HL-60/S4 treated with phorbol 12-myristate 13-acetate at 8.2 ng/mL for 4 days and 3 days (cell line): ENCODE data around the gene TRIB2.
"Not testable (repeated sequence)": the region's sequence is repeated elsewhere in the genome, so short reads cannot be mapped to it uniquely, and the experiment has no call there.

Experiments used
- in situ Hi-C: fragments of 300-500 bp; cut with MboI; formaldehyde crosslinking; loops from 2 replicates; pipeline ENCODE4 v1.15.0; 2022; ENCODE audit warnings: low sequenced_read_pairs

TRIB2 gene

DNA sequence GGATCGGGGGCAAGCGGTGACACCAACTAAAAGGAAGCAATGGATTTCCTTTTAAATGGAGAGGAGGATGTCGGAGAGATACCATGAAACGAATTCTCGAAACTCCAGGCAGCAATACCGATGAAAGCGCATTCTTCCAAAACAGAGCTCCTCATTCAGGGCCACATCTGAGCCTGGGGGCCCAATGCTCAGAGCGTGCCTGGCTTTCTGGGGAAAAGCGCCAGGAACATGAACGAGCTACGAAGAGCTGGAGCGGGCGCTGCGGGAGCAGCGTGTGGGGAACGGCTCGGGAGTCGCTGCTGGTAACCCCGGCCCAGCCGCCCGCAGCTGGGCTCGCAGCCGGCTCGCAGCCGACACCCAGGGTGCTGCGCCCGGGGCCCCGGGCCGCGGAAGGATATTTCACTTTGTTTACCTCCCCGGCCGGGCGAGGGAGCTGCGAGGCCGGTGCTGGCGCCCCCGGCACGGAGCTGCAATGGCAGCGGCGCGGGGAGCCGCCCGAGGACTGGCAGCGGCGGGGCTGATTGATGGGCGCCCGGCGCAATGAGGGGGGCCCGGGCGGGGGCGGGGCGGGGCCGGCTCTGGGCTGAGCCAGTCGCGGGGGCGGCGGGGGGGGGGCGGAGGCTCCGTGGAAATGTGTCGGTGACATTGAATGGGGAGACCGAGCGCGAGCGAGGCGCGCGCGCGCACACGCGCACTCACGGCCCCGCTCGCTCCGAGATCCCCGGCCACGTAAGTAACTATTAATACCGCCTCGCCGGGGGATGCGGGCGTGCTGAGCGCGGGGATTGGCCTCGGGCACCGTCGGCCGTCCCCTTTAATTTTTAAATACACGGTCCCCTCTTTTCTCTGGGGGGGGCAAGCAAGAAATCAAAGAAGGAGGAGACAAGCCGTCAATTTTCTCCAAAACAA lies at the start of gene TRIB2:
TRIB2 (plus strand) TSS at position 655 of the 909 bp plus-strand sequence. CDS start 1,372 bp downstream, outside the sequence.
- in situ Hi-C loops: loop anchor here (25.0 kb wide), 1 partner anchor 879 kb away; no protein-coding TSS in a partner anchor

- in situ Hi-C loops: no loop called here
Observed at GRCh38 chr2:12669036-12669435, 47.7 kb upstream of the TRIB2 start.

- in situ Hi-C loops: no loop called here
Observed at GRCh38 chr2:12672711-12673315, 43.9 kb upstream of the TRIB2 start.

DNA sequence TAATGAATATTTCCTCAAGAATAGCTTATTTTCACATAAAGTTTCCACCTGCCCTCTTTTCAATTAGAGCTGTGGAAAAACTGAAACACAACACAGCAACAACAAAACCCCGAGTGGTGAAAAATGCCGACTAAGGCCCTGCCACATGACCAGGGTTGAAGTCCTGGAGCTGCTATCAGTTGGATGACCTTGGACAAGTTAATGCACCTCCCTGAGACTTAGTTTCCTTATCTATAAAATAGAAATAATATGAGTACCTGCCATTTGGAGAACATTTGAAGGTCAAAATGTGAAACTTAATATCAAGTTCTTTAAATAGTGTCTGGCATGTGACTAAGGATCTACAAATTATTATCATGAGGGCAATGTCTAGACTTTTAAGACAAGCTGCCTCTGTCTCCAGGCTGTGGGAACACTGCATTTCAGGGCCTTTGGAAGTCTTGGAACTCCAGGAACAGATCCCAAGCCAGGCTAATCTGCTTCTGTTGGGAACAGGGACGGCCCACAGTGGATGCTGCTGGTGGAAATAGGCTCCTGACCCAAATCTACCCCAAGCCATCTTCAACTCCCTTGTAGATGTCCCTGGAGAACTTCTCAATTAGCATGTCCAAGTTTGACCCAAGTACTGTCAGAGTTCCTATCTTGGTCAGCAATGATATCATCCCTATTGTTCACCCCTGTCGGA lies 42.0 kb upstream of the TRIB2 start:
- in situ Hi-C loops: no loop called here

- in situ Hi-C loops: no loop called here
Observed at GRCh38 chr2:12675352-12675795, 41.4 kb upstream of the TRIB2 start.

DNA sequence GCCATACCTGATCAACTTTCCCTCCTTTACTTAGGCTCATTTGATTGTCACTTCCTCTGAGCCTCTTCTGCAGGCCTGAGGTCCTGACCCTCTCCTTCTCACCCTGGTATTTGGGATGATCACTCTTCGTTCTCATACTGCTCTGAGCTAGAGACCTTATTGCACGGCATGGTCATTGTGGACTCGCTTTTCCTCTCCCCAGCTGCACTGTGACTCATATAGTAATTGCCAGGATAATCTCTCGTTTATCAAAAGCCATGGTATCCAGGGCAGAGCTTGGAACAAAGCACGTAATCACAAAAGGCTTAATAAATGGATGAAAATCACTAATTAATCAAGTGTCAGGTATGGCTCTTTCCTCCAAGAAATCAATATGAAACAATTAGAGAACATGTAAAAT lies 40.9 kb upstream of the TRIB2 start:
- in situ Hi-C loops: no loop called here

- in situ Hi-C loops: no loop called here
Observed at GRCh38 chr2:12676771-12677170, 40.0 kb upstream of the TRIB2 start.

GRCh38 chr2:12678186-12678585 lies 38.5 kb upstream of the TRIB2 start:
- in situ Hi-C loops: no loop called here

- in situ Hi-C loops: no loop called here
Observed at GRCh38 chr2:12679550-12680072, 37.1 kb upstream of the TRIB2 start.

DNA sequence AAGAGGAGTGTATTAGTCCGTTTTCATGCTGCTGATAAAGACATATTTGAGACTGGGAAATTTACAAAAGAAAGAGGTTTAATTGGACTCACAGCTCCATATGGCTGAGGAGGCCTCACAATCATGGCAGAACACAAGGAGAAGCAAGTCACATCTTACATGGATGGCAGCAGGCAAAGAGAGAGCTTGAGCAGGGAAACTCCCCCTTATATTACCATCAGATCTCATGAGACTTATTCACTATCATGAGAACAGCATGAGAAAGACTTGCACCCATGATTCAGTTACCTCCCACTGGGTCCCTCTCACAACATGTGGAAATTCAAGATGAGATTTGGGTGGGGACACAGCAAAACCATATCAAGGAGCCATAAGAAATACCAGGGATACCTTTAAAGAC lies 36.6 kb upstream of the TRIB2 start:
- in situ Hi-C loops: not testable (repeated sequence)

DNA sequence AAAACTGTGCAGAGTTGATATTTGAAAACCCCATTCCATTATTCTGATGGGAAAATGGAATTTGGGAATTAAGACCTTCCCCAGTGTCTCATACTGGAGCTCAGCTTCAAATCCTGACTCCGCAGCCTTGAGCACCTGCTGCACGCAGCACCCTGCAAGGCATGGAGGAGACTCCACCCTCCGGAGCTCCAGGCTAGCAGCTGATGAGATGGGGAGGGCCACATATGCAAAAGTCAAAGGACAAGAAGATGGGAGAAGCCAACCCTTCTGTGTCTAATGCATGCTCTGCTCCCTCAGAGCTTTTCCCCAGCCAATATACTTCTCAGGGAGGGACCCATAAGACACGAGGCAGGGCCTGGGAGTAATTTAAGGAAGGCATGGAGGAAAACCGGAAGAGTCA lies 34.7 kb upstream of the TRIB2 start:
- in situ Hi-C loops: no loop called here

- in situ Hi-C loops: no loop called here
Observed at GRCh38 chr2:12683457-12684100, 33.2 kb upstream of the TRIB2 start.

DNA sequence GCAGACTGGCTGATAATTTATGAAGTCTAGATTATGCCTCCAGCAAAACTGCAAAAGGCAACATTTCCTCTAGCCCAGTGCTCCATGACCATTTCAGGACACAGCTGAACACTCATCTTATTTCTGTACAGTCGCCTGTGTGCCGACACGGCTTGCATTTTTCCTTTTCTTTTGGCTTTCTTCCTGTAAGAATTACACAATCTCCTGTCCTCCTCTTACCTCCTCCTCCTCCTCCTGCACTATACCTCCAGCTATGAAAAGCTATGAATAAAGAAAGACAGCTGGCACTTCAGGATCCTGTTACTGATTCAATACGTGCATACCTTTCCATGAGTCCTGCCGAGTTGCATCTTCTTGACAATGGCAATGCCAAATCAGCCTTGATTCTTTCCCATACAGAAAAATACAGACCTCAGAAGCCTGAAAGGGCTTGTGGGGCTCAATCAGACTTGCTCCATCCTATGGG lies 32.2 kb upstream of the TRIB2 start:
- in situ Hi-C loops: no loop called here

DNA sequence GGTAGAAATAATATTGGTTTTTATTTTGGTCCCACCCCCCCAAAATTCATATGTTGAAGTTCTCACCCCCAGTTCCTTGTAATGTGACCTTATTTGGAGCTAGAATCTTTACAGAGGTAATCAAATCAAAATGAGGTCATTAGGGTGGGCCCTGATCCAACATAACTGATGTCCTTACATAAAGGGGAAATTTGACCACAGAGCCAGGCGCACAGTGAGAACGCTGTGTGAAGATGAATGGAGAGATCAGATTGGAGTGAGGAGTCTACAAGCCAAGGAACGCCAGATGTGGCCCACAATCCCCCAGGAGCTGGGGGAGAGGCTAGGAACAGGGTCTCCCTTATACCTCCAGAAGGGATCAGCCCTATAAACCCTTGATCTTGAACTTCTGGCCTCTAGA lies 31.6 kb upstream of the TRIB2 start:
- in situ Hi-C loops: no loop called here

DNA sequence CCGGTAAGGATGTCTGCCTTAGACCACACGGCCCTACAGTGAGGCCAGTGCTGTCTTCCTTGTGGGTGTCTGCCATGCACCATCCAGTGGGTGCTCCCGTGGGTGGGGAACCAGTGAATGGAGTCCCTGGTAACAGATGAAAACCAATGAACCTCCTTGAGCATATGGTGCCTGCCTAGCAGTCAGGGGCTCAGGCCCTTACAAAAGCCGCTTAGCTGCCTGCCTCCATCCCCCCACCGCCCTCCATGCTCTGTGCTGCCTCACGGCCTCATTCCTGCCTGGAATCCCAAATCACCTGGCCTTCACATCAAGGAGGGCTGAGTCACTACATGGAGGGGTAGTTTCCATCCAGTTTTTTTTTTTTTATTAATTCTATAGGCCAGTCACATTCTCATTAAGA lies 30.8 kb upstream of the TRIB2 start:
- in situ Hi-C loops: no loop called here

- in situ Hi-C loops: no loop called here
Observed at GRCh38 chr2:12686708-12687283, 29.9 kb upstream of the TRIB2 start.

DNA sequence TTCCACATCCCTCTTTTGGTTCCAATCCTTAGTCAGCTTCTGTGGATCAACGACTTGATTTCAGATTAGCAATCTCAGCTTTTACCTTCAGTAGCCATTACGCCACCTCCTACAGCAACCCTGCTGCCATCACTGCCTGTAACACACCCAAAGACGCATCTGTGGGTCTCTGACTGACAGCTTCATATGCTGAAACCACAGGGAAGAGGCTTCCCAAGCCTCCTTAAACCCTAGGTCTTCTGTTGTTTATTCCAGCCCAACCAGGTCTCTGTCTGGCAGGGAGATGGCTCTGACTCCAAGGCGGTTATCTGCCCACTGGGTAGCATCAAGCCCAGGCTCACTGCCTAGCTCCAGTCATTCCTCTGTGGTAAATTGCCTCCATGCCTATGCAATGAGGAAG lies 28.6 kb upstream of the TRIB2 start:
- in situ Hi-C loops: no loop called here

DNA sequence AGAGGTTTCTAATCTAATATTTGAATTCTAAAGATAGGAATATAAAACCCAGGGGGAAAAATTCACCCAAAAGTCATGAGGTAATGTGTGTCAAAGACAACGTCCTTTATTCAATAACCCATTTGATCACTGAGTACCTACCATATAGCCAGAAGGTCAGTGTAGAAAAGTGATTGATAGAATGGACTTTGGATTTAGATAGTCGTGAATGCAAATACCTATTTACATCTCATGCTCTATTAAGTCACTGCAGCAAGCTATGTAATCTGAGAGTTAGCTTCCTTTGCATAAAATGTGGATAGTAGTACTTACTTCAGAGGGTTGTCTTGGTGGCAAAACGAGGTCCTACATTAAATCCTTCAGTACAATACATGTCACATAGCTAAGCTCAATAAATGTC lies 27.8 kb upstream of the TRIB2 start:
- in situ Hi-C loops: no loop called here

DNA sequence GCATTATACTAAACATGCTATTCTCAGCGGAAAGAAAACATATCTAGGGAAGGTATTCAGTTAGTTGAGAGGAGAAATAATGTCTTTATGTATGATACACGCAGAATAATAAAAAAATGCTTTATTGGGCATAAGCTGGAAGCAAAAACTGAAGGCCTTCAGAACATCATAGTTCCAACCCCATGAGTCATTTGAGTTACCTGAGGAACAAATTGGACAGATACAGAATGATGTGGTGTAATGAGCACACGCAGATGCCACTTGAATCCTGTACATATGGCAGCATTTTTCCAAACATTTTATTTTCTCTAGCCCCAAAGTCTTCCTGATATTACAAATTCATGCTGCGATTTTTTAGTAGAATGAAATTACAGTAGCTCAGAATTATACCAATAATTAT lies 23.2 kb upstream of the TRIB2 start:
- in situ Hi-C loops: no loop called here

DNA sequence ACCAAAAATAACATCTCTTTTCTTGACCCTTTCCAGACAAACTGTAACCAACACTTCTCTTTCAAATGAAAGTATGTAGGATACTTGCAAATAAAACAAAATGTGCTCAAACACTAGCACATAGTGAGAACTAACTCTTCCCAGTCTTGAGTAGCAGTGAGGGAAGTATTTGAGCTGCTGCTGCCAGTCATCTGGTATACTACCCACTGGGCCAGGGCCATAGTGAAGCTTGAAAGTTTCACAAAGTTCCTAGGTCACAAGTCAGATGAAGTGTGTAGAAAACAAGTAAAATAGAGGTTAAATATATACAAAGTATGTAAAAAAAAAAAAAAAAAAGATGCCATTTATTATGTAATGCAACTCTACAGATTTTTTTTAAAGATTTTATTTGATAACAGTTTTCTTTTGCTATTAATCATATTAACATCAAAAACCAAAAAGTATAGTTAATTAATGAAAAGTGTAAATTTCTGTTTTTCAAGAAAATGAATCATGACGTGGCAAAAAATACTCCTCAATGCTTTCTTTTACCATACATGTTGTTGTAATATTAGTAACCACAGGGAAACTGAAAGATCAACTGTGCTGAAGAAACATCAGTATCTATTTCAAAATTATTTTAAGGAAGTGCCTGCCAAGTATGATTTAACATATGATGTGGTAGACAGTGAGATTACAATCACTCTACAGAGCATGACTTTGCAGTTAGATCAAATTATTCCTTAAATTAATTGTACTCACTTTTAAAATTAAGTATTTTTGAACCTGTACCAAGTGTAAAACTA lies 21.6 kb upstream of the TRIB2 start:
- in situ Hi-C loops: no loop called here
